ENCODE measurements around the gene HERC2.
"Not testable (repeated sequence)": the region's sequence is repeated elsewhere in the genome, so short reads cannot be mapped to it uniquely, and the experiment has no call there.

The HERC2 gene

DNA sequence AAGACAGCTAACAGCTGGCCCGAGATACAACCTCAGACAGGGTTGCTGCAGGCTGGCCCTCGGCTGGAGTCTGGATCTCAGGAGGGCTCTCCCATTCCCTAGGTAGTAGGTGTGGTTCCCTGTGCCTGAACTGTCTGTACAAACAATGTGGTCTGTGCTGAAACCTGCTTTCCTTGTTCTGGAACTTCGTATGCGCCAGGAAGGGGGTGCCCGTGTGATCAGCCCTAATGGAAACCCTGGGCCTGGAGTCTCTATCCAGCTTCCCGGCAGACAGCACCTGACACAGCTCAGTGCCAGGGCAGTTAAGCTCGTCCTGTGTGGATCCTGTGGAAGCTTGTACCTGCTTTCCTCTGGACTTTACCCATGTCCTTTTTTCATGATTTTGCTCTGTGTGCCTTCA lies 99.4 kb downstream of the HERC2 start:
- DNase-seq: not testable (repeated sequence)

DNA sequence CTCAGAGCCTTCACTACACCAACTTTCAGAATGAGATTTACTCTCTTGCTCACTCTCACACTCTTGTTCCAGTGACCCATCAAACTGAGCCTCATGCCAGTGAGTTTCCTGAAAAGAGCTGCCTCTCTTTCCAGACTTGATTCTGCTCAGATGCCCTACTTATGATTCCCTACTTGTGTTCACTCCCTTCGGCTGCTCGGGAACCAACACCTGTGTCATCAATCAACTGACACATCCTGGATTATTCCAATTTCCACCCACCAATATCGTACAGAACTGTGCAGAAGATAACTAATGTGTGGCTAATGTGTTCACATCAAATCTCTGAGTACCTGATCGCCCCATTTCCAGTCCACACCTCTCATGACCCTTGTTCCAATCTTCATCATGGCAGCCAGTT lies 100.3 kb downstream of the HERC2 start:
- not testable (repeated sequence) for DNase-seq

DNA sequence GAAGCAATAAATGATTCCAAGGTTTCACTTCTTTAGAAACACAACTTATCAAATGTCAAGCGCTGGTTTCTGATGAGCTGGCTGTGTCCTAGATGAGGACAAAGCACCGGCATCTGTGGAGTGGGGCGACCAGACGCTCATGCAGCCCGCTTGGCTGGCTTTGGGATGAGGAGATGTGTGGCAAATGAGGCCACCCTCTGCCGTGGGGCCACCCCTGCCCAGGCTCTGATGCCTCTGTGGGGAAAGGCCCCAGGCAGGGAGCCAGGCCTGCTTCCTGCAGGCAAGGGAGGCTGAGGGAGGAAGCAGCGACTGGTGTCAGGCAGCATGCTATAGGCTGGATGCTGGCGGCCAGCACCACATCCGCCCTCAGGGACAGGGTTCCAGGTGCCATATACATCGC lies 102.9 kb downstream of the HERC2 start:
- DNase-seq: no peak

DNA sequence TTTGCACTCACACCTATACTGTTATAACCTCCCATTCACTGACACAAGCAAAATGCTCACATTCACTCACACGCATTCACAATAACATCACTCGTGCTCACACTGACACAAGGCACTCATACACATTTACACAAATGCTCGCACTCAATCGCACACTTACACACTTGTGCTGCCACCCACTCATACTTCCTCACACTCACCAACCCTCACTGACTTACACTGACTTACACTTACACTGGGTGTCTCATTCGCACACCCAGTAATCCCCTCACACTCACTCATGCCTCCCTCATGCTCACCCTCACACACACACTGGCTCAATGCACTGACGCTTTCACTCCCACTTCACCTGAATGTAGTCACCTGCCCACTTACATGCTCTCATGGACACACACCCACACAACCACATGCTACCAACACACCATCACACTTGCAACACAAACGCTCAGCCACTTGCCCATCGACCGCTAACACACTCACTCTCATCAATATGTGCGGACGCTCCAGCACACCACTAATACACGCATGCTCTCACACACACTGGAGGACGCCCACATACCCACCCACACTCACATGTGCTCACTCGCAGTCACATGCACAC lies 104.9 kb downstream of the HERC2 start:
- DNase-seq: not testable (repeated sequence)

DNA sequence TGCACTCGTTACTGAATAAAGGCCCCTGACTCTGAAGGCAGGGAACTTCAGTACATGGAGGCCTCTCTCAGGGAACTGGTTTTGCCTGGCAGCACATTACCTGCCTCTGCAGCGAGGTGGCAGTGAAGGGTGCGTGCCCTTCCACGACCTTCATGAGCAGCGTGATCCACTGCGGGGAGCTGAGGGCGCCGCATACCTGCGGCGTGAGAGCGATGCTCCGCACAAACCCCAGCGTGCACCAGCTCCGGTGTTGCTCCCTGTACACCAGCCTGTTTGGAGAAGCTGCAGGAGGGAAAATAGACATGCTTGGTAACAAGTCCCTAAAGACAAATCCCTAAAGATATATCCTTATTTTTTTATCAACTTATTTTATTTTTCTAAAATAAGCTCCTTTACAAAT lies 106.5 kb downstream of the HERC2 start:
- DNase-seq: not testable (repeated sequence)

DNA sequence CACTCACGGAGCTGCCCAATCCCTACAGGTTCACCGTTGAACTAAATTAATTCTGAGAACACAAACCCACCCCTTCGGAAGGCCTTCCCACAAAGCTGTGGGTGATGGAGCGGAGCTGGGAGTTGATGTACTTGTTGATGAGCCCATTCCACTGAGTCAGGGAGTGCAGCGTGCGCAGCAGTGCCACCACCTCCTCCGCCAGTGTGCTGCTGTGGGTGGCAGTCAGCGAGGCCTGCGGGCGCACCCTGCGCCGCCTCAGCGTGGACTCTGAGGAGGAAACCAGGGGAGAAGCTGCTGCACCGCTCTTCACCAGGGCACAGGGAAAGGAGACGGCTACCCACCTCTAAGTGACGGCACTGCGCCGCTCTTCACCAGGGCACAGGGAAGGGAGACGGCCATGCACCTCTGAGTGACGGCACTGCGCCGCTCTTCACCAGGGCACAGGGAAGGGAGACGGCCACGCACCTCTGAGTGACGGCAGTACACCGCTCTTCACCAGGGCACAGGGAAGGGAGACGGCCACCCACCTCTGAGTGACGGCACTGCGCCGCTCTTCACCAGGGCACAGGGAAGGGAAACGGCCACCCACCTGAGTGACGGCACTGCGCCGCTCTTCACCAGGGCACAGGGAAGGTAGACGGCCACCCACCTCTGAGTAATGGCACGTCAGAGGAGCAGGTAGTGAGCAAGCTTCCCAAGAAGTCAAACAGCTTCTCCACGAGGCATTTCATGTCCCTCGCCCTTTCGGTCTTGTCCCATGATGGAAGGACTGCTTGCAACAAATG lies 107.8 kb downstream of the HERC2 start:
- not testable (repeated sequence) for DNase-seq

DNA sequence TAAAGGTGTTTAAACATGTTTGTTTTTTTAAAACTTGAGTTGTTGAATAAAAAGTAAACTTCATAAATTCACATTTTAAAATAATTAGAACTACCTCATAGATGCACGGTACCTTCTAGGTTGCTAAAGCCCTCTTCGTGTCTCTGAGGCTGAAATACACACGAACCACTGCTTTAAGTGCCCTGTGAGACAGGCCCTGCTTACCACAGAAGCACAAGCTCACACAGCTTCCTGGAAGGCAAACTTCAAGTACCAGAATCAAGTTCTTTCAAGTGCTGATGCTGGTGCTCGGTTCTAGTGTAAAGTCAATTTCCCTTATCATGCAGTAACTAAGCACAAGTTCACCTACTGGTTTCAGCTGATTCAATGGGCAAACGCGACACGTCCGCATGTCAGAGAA lies 108.6 kb downstream of the HERC2 start:
- DNase-seq: not testable (repeated sequence)

DNA sequence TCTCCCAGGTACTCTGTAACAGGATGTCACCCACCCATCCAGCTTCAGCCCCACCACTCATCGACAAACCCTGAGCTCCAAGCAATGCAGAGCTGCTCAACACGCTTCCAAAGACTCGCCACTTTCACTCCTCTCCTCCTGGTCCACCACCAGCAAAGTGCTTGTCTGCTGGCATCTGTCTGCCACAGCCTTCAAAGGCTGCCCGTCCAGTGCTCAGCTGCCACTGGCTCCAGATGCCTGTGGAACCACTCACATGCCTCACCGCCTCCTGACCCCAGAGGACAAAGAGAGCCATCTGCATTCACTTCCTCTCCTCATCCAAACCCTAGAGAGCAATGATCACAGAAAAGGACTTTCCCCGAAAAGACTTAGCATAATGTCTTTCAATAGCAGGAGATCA lies 113.4 kb downstream of the HERC2 start:
- DNase-seq: no peak

DNA sequence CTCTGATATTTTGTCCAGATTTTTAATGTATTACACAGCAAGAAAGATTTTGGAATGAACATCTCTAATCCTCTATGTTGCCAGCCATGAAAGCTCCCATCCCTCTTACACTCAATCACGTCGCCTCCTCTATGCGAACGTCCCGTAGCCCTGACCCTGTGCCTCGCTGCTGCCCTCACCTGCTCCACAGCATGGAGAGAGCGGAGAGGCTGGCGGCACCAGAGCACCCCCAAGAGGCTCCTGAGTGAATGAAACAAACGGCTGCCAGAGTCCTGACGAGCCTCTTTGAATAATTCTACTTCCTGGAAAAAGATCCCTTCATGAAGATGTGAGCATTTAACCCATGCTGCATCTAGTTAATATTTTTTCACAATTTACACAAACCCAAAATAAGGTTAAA lies 116.3 kb downstream of the HERC2 start:
- DNase-seq: not testable (repeated sequence)

DNA sequence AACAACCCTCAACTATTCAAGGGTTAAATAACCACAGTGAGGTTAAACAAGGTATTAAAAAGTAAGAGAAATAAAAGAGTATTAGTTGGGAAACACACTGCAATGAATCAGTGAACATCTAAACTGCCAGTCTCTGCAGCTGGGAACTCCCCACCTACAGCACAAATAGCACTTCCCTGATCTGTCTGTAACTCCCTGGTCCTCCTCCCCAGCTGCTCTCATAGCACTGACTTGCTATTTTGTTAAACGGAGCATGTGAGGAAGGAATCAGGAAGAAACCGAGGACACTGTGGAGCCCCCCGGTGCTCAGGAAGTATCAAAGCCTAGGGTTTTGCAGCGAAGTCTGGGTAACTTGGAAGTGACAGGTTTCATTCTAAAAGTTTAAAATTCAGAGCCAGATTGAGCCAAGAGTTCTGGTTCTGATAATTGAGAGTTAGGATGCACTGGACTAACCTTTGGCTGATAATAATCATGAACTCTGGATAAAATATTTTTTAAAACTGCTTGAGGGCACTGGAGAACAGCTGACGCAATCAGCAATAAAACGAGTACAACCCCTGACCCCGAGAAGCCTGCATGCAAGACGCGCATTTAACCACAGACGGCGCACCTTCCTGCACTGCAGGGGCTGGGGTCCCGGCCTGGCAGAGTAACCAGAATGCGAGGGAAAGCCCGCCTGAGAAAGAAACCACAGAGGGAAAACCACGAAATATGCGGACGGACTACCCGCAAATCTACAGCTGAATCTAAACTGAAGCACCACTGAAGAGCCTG lies 118.7 kb downstream of the HERC2 start:
- DNase-seq: not testable (repeated sequence)

DNA sequence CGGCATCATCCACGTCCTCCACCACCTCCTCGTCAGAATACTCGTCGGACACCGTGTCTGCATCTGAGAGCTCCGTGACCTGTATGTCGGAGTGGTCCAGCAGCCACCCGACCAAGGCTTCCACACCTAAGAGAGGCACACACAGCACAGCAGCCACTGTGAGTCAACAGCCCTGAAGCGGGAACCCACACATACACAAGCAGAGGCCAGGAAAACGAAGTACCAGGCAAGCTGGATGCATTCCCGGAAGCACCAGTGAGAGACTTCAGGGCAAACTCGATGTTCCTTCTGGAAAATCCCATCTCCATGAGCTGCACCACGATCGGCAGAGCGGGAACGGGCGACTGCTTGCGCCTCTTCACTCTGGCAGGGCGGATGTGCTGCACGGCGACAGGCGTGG lies 119.9 kb downstream of the HERC2 start:
- not testable (repeated sequence) for DNase-seq

DNA sequence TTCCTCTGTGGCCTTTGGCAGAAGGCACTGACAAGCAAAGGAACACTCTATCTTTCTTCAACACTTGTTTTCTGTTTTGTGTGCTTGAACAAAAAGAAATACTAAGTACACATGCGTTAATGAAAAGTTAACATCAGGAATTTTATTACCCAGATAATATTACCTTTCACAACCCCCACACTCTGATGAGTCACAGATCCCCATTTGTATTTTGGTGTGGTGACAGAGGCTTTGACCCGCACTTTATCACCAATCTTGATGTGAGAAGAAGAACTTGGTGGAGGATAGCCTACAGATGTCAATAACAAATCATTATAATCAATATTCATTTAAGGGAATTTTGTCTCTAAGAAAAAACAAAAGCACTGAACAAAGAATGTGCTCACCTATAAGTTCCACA lies 123.8 kb downstream of the HERC2 start:
- DNase-seq: not testable (repeated sequence)

DNA sequence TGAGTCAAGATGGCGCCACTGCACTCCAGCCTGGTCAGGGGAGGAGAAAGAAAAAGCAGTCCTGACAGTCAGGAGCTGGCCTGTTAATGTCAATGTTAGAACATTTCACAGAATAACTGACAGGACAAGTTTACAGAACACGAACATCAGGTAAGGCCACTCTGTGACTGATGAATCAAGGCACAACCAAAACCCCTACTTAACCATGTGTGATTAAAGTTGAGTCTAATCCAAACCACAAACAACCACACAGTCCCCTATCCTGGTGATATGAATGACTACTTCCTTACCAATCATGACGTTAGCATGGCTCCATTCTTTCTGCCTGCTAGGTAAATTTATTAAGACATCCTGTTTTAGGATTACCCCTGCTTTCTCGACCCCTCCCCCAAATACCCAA lies 124.3 kb downstream of the HERC2 start:
- DNase-seq: not testable (repeated sequence)

DNA sequence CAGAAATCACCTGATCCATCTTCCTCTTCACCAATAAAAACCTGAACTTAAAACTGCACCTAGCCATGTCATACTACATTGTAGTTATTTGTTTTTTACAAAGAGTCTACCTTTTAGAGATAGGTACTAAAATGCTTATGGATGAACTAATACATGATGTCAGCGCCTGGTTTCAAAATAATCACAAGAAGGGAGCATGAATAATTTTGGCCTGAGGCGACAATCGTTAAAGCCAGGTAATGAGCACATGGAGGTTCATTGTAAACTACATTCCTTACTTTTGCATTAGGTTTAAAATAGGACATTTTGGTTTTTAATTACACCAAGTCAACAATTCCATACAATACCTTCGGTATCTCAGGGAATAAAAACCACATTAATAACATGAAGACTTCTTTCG lies 125.4 kb downstream of the HERC2 start:
- DNase-seq: not testable (repeated sequence)

DNA sequence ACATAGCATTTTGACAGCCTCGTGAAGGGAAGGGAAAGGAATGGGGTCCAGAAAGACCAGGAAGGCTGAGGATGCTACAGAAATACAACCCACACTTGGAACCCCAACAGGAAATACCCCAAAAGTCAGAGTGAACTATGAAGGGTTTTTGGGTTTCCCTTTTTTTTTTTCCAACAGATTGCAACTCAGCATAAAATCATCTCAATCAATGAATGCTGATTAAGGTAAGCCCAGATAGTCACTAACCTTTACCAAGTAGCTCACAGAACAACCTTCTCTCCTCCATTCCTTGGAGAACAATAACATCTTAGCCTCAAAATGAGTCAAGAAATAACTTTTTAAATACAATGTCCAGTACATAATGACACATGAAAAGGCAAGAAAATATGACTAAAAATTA lies 129.2 kb downstream of the HERC2 start:
- DNase-seq: no peak

DNA sequence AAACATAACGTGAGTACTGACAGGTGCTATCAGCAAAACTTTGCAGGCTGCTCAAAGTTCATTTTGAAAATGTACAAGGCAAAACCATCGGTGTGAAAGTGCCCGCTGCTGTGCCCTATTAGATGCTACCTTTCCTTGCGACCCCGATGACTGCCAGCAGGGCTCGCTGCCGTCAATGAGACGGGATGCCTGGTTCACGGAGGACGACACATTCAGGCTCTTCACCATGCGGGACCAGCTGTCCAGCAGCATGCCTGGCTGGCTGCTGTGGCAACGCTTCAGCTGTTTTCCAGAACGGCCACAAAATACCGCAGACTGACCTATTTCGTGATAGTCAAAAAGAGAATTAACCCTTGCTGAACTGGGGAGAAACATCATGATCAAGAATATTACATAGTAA lies 130.1 kb downstream of the HERC2 start:
- DNase-seq: no peak

DNA sequence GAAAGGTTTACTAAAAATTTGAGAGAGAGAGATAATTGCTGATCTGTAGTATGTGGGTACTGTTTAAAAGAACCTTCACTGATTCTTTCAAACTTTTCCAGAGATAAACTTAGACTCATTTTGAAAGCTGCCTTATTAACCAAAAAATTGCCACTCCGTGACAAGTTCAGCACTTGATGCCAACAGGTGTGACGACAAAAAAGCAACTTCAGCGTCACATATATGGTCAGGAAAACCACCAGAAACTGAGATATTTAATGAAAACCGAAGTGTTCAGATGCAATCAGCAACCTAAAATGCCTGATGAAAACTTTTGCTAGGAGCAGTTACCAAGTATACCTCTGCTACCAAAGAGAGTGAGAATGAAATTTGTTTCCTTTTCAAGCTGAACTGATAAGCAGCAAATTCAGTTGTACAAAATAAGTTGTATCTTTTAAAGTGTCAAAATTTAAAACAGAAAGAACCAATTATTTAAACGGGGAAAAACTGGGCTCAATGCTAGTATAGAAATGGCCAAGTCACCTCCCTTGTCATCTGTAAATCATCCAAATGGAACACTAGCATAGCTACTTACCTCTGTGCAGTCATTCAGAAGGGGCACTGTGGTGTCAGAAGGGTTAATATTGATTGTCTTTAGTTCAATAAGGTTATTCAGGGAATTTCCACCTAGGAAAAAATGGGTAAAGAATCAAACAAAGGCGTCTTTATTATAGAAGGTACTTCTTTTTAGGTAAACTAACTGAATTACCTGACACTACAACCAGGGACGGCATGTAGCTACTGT lies 131.4 kb downstream of the HERC2 start:
- DNase-seq: no peak

DNA sequence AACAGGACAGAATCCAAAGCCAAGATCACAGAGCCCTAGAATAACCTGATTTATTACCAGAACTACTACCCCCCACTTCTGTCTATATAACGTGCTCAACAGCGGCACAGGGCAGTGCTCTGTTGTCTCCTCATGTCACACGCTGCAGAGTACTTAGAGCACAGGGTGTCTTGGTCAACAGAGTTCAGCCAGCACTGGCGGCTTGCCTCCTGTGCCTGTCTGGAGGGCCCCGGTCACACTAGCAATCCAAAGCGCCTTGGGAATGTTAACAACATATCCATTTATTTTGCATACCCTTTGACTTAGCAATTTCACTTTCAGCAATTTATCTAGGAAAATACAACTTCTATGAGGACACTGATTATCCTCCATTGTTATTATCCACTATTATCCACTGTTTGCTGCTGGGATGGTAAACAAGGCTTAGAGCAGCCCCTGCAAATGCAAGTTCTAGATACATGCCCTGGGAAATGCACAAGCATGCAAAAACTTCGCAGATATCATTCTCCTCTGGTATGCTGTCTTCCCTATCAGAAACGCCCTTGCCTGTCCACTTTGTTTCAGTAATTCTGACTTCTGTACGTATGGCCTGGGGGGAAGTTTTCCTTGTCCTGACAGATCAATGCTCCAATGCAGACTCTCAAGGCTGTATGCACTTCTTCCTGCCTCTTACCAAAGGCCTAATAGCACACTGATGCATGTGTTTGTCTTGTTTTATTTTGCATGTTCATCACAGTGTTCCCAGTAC lies 136.7 kb downstream of the HERC2 start:
- DNase-seq: no peak

DNA sequence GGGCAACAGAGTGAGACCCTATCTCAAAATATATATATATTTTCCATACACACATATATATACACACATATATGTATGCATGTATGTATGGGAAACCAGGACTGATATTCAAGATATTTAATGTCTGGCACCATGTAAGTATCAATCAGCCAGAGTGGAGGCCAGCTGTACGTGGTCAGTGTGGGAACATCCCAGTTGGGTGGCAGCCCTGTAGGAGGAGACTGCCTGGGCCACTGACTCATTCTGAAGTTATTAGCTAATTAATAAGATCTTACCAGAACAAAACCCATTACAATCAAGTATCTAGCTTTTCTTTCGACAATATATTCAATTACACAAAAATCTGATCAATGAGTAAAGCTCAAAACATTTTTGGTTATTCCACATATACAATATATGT lies 137.8 kb downstream of the HERC2 start:
- DNase-seq: no peak

DNA sequence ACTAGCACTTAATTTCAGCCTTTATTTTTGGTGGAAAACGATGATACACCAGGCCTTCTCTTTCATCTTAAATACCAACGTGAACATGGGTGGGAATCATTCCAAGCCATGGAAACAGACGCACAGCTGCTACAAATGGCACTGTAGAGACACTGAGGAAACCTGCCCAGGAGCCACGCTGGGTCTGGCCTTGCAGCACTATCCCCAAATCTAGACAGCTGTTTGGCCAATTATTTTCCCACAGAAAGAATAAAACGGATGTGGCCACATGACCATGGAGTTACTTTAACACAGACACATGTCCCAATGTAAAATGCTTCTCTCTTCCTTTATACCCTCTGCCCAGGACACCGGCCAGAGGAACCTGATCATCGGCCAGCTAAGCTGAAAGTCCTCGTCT lies 139.2 kb downstream of the HERC2 start:
- DNase-seq: no peak

DNA sequence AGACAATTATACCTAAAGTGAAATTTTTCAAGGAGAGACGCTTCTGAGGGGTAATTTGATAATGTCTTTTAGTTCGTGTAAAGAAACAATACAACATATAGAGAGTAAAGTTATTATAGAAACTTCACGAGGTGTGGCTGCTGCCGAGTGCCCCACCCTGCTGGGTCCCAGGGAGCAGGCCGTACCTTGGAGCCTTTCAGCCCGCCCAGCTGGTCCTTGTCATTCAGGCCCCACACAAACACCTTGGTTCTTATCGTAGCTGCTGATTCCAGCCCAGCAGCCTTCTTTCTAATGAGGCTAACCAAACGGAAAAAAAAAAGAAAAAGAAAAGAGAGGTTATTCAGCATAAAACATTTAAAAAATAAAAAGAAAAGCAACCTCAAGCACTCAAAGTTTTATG lies 139.8 kb downstream of the HERC2 start:
- no peak for DNase-seq

DNA sequence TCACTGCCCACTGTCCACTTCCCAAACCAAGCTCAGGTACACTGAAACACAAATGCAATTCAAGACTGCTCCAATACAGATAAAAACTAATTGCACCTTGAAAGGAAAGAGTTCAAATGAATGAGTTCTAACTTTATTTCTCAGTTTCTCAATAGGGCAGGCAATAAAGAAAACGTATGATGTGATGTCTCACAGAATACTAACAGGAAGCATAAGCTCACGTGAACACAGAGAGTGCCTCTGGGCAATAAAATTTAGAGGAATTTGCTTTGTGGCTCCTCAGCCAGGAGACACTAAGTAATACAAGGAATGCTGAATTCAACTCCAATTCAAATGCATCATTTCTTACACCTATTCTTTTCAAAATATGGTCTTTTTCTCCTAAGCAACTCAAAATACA lies 140.6 kb downstream of the HERC2 start:
- no peak for DNase-seq
